ENCODE data around the gene PCGF3. TPM values are rescaled to one million over a fixed set of nuclear protein-coding genes. Genes with fewer than 3 reads are reported as not detected.
"Not testable (repeated sequence)": the region's sequence is repeated elsewhere in the genome, so short reads cannot be mapped to it uniquely, and the experiment has no call there.

The PCGF3 gene
- total RNA-seq, 1 donor from 2014 or later = 23.0 TPM

DNA sequence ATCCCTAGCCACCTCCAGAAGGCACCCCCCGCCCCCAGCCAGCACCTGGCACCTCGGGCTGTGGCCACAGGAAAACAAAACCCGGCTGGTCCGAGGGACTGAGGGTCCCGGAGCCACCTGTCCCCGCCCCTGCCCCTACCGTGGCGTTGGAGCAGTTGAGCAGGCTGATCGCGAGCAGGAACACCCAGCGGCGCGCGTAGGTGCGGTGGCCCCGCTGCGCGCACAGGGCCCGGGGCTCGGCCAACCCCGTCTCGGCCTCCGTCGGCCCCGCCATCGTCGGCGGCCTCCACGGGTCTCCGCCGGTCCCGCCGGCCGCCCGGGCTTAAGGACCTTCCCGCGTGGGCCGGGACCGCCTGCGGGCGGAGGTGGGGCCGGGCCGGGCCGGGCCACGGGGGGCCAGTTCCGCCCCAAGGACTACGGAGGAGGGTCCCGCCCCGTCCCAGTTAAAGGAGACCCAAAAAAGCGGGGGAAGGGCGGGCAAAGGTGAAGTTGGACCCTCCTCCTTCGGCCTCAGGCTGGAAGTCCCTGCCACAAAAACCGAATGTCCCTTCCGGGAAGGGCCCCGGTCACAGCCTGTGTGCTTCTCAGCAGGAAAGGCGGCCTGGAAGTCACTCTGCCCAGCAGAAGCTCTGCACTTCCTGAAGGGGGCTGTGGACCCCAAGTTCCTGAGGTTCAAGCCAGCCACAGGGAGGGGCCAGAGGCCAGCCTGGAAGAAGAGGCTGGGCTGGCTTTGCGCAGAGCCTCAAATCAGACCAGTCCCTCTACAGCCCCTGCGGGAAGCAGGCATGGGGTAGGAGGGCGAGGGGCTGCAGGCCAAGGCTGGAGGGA is 16.6 kb upstream of the PCGF3 start, which contains the start of gene SLC49A3:
TSS of gene SLC49A3 (minus strand) at position 298 of the 828 bp plus-strand sequence. CDS start at position 274, 24 bp downstream.
- Histone ChIP-seq H3K4me1 (ENCODE audit: control insufficient read depth in 3 of 3, insufficient read depth in 3 of 3, low read length in 3 of 3) (peaks cover 27 to 31% (median 31%) of the 10 kb centered on the region in 3 donors), H3K36me3 (ENCODE audit: control insufficient read depth in 3 of 3, insufficient read depth in 3 of 3, low read length in 3 of 3) (no peaks in the 10 kb centered on the region), H3K4me3 (ENCODE audit: low read length in 3 of 3) (peak within 1 kb of the TSS; percentile 67 to 79 (median 69)), H3K9ac (ENCODE audit: low read depth in 1 of 3, low read length in 3 of 3) (peak within 1 kb of the TSS; percentile 61 to 85 (median 79)), H3K27ac (ENCODE audit: low read depth, low read length) (peak within 1 kb of the TSS; percentile 85), H3K9me3 (ENCODE audit: control insufficient read depth in 3 of 3, low read length in 3 of 3) (no peaks in the 10 kb centered on the region), H3K27me3 (ENCODE audit: control insufficient read depth in 3 of 3, insufficient read depth in 3 of 3, low read length in 3 of 3) (peaks cover 4 to 7% (median 5%) of the 10 kb centered on the region in 3 donors)

DNA sequence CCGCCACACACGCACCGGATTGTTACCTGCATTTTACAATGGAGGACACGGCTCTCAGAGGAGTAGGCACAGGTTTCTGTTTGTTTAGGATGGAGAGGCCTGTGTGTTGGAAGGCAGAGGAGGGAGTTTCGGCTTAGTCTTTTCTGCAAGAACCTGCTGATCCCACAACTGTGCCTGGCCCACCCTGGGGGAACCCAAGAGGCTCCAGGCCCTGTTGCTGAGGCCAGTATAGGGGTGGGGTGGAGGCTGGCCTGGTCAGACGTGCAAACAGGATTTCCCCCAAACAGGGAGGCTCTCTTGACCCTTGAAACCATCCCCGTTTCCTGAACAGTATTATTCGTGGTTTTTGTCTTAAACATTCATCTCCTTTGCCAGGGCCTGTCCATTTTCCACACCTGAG is 15.9 kb upstream of the PCGF3 start:
- Histone ChIP-seq H3K27me3 (ENCODE audit: control insufficient read depth in 3 of 3, insufficient read depth in 3 of 3, low read length in 3 of 3) (peaks cover 4 to 7% (median 5%) of the 10 kb centered on the region in 3 donors), H3K9ac (ENCODE audit: low read depth in 1 of 3, low read length in 3 of 3) (peak overlapping the region; percentile 59 to 85 (median 69)), H3K4me1 (ENCODE audit: control insufficient read depth in 3 of 3, insufficient read depth in 3 of 3, low read length in 3 of 3) (peaks cover 25 to 30% (median 28%) of the 10 kb centered on the region in 3 donors), H3K9me3 (ENCODE audit: control insufficient read depth in 3 of 3, low read length in 3 of 3) (no peaks in the 10 kb centered on the region), H3K27ac (ENCODE audit: low read depth, low read length) (peak overlapping the region; percentile 85), H3K4me3 (ENCODE audit: low read length in 3 of 3) (peak overlapping the region; percentile 43 to 79 (median 69)), H3K36me3 (ENCODE audit: control insufficient read depth in 3 of 3, insufficient read depth in 3 of 3, low read length in 3 of 3) (no peaks in the 10 kb centered on the region)

DNA sequence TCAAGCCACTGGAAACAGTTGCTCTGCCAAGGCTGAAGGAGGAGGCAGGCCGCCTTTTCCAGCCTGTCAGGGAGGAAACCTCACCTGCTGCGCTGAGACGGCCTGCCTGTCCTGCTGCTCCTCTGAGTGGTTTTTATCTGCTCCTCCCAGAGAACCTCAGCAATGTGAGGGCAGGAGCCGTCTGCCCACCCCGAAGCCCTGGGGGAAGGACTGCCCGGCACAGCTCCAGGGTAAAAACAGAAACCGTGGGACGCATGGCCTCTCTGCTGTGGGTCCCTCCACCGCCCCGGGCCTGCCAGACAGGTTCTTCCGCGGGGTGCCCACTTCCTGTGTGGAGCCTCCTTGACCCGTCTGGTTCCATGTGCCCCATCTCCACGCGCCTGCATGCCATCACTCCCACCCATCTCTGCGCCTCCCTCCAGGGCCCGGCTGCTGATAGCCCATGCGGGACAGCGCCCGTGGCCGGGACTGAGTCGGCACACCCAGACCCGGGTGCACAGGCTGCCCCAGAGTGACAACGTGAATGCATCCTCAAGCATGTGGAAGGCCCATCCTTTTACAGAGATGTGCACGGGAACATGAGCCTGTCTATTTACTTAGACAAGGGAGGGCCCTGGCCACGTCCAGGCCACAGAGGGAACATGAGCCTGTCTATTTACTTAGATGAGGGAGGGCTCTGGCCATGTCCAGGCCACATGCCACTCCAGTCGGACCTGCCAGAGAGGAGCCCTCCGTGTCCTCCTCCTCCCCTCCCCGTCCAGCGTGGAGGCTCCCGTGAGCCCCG is 12.7 kb upstream of the PCGF3 start:
- peaks cover 7 to 15% (median 15%) of the 10 kb centered on the region in 3 donors for H3K27me3 ChIP-seq (ENCODE audit: control insufficient read depth in 3 of 3, insufficient read depth in 3 of 3, low read length in 3 of 3)
- no peak overlapping the region for H3K27ac ChIP-seq (ENCODE audit: low read depth, low read length)

DNA sequence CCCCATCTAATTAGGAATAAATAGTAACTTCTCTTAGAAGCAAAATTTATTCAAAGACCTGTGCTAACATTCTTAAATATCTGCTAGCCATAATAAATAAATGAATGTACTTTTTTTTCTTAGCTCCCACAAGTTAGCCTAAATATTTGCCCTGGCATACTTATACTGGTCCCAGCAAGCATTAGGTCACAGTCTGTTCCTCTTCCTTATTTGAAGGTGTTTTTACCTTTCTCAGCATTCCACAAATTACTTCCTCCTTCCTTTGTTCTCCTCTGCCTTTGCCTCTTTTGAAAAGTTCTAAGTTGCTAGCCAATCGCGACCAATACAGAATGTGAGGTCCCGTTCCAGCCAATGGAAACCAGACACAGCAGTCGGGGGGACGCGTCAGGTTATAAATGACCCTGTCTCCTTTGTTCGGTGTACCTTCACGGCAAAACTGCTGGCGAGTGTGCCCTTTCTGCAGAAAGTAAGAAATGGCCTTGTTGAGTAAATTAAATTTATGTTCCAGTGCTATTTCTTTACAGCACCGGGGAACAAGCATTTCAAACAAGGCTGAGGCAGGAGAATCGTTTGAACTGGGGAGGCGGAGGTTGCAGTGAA is 11.2 kb upstream of the PCGF3 start:
- H3K9me3 ChIP-seq (ENCODE audit: control insufficient read depth in 3 of 3, low read length in 3 of 3); H3K4me3 ChIP-seq (ENCODE audit: low read length in 3 of 3); H3K36me3 ChIP-seq (ENCODE audit: control insufficient read depth in 3 of 3, insufficient read depth in 3 of 3, low read length in 3 of 3); H3K27ac ChIP-seq (ENCODE audit: low read depth, low read length); H3K9ac ChIP-seq (ENCODE audit: low read depth in 1 of 3, low read length in 3 of 3); H3K4me1 ChIP-seq (ENCODE audit: control insufficient read depth in 3 of 3, insufficient read depth in 3 of 3, low read length in 3 of 3): not testable (repeated sequence)
- H3K27me3 ChIP-seq (ENCODE audit: control insufficient read depth in 3 of 3, insufficient read depth in 3 of 3, low read length in 3 of 3) = peaks cover 7 to 15% (median 15%) of the 10 kb centered on the region in 3 donors

More for the DNA sequence above, 12.7 kb upstream of the PCGF3 start:
- H3K9me3 ChIP-seq (ENCODE audit: control insufficient read depth in 3 of 3, low read length in 3 of 3) = no peaks in the 10 kb centered on the region
- H3K36me3 ChIP-seq (ENCODE audit: control insufficient read depth in 3 of 3, insufficient read depth in 3 of 3, low read length in 3 of 3) = no peaks in the 10 kb centered on the region
- H3K9ac ChIP-seq (ENCODE audit: low read depth in 1 of 3, low read length in 3 of 3) = no peak overlapping the region
- no peak overlapping the region for H3K4me3 ChIP-seq (ENCODE audit: low read length in 3 of 3)
- H3K4me1 ChIP-seq (ENCODE audit: control insufficient read depth in 3 of 3, insufficient read depth in 3 of 3, low read length in 3 of 3) = peaks cover 10 to 14% (median 12%) of the 10 kb centered on the region in 3 donors

DNA sequence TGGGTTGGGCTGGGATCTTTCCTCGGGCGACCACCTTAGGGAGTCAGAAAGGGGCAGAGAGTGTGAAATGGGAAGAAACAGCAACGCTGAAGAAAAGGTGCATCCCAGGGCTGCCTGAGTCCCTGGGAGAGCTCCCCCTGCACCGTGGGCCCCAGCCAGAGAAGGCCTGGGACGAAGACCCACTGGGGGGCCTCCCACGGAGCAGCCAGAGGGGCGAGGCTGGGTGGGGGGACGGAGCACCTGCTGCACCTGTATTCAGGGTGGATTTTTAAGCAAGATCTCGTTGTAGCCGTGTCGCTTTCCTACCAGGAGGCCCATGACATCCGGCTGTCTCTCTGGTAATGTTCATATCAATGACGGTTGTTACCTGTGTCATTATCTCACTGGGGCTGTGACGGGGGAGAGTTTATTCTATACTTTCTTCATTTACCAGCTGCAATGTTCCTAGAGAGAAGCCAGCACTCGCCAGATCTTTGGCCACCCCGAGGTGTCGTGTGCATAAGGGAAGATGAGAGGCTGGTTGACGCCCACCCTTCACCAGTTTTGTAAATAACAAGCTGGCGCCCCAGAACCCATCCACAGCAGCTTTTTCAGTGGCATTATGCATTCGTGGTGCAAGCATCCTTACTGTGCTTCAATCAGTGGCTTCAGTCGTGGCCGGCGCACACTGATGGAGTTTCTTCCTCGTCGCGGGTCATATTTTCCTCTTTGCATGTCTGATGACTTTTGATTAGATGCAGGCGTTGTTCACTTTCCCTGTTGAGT is 5.6 kb upstream of the PCGF3 start:
- Histone ChIP-seq H3K27me3 (ENCODE audit: control insufficient read depth in 3 of 3, insufficient read depth in 3 of 3, low read length in 3 of 3) (peaks cover 3 to 12% (median 10%) of the 10 kb centered on the region in 3 donors), H3K36me3 (ENCODE audit: control insufficient read depth in 3 of 3, insufficient read depth in 3 of 3, low read length in 3 of 3) (no peaks in the 10 kb centered on the region), H3K9ac (ENCODE audit: low read depth in 1 of 3, low read length in 3 of 3) (no peak overlapping the region), H3K27ac (ENCODE audit: low read depth, low read length) (no peak overlapping the region), H3K4me1 (ENCODE audit: control insufficient read depth in 3 of 3, insufficient read depth in 3 of 3, low read length in 3 of 3) (peaks cover under 1 to 1% (median under 1%) of the 10 kb centered on the region in 3 donors), H3K9me3 (ENCODE audit: control insufficient read depth in 3 of 3, low read length in 3 of 3) (no peaks in the 10 kb centered on the region), H3K4me3 (ENCODE audit: low read length in 3 of 3) (no peak overlapping the region)

DNA sequence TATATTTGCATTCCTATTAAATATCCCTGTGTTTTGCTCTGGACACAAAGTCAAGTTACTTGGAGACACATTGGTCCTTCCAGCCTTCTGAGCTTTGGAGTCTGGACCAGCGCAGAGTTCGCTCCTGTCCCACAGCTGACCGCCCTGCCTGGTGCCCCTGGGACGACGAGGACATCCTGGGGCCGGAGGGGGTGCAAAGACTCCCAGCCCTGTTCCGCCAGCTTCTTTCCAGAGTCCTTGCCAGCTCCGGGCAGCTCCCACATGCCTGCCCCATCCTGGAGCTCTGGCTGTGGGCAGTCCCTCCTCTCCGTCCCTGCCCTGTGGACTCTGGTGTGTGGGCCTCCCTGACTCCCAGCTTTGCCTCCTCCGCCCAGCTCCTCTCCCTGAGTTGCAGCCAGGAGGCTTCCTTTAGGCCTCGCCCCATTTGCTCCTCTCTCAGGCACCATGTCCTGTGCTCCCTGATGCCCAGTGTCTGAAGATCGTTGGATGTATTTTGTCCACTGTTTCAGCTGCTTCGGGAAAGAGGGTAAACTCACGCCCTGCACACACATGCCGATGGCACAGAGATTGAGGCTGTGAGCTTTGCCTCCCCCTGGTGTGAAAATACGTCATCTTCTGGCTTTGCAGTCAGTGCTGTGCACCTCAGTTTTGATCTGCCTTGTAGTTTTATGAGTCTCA is 4.9 kb upstream of the PCGF3 start:
- Histone ChIP-seq H3K9ac (ENCODE audit: low read depth in 1 of 3, low read length in 3 of 3) (no peak overlapping the region), H3K36me3 (ENCODE audit: control insufficient read depth in 3 of 3, insufficient read depth in 3 of 3, low read length in 3 of 3) (no peaks in the 10 kb centered on the region), H3K4me1 (ENCODE audit: control insufficient read depth in 3 of 3, insufficient read depth in 3 of 3, low read length in 3 of 3) (peaks cover 4 to 6% (median 4%) of the 10 kb centered on the region in 3 donors), H3K4me3 (ENCODE audit: low read length in 3 of 3) (no peak overlapping the region), H3K27ac (ENCODE audit: low read depth, low read length) (no peak overlapping the region), H3K9me3 (ENCODE audit: control insufficient read depth in 3 of 3, low read length in 3 of 3) (no peaks in the 10 kb centered on the region), H3K27me3 (ENCODE audit: control insufficient read depth in 3 of 3, insufficient read depth in 3 of 3, low read length in 3 of 3) (peaks cover 0 to 5% (median 5%) of the 10 kb centered on the region in 3 donors)

DNA sequence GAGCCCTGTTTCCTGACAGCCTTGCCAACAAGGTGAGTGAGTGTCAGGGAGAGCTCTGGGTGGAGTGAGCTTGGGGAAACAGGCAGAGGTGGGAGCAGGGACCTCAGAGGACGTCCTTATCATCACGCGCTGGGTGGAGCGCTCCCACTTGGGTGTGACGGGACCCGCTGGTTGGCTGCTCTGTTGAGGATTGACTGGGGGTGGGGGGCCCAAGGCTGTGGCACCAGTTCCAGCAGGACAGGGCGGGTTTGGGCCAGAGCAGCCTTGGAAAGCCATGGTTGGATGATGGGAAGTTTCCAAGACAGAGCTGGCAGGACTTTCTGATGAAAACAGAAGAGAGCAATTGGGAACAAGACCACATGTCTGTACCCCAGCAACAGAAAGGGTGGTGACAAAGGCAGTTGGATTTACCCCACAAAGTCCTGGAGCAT is 3.0 kb upstream of the PCGF3 start:
- Histone ChIP-seq H3K36me3 (ENCODE audit: control insufficient read depth in 3 of 3, insufficient read depth in 3 of 3, low read length in 3 of 3) (no peaks in the 10 kb centered on the region), H3K9ac (ENCODE audit: low read depth in 1 of 3, low read length in 3 of 3) (no peak overlapping the region), H3K27ac (ENCODE audit: low read depth, low read length) (no peak overlapping the region), H3K27me3 (ENCODE audit: control insufficient read depth in 3 of 3, insufficient read depth in 3 of 3, low read length in 3 of 3) (peaks cover 0 to 3% (median 2%) of the 10 kb centered on the region in 3 donors), H3K9me3 (ENCODE audit: control insufficient read depth in 3 of 3, low read length in 3 of 3) (no peaks in the 10 kb centered on the region), H3K4me1 (ENCODE audit: control insufficient read depth in 3 of 3, insufficient read depth in 3 of 3, low read length in 3 of 3) (peaks cover 11 to 17% (median 14%) of the 10 kb centered on the region in 3 donors), H3K4me3 (ENCODE audit: low read length in 3 of 3) (no peak overlapping the region)

DNA sequence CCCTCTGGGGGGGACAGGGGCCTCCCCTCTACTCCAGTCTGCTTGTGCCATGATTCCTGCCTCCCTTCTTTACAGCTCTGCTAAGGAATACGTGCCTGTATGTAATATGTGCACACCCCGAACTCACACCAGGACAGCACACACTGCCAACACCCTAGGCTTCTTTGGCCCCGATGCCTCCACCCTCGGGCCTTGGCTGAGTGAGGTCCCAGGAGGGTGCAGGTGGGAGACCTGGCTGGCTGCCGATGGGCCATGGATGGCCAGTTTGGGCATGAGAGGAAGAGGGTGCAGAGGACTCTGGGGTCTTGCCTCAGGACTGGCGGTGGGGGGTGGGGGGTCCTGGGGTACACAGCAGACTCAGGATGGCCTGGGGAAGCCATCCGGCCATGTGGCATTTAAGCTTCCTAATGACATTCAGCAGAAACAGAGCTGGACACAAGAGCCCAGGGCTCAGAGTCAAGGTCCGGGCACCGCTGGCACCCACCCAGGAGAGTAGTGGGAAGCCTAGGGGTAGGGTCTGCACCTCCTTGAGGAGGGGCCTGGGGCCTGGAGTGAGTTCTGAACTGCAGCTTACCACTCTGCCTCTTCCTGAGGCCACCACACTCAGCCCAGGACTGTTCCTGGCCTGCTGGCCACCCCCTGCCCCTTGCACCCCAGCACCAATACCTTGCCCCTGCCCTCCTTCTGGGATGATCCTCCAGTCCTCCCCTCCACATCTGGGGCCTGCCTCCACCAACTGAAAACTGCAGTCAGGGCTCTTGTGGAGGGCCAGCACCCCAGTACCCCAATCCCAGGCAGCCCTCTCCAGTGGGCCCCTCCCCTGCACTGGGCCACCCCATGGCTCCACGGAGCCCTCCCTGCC is 2.1 kb upstream of the PCGF3 start:
- H3K9ac ChIP-seq (ENCODE audit: low read depth in 1 of 3, low read length in 3 of 3) = no peak overlapping the region
- no peaks in the 10 kb centered on the region for H3K9me3 ChIP-seq (ENCODE audit: control insufficient read depth in 3 of 3, low read length in 3 of 3)
- H3K4me1 ChIP-seq (ENCODE audit: control insufficient read depth in 3 of 3, insufficient read depth in 3 of 3, low read length in 3 of 3) = peaks cover 18 to 24% (median 19%) of the 10 kb centered on the region in 3 donors
- no peak overlapping the region for H3K27ac ChIP-seq (ENCODE audit: low read depth, low read length)
- H3K36me3 ChIP-seq (ENCODE audit: control insufficient read depth in 3 of 3, insufficient read depth in 3 of 3, low read length in 3 of 3) = no peaks in the 10 kb centered on the region
- peaks cover 0 to 3% (median 2%) of the 10 kb centered on the region in 3 donors for H3K27me3 ChIP-seq (ENCODE audit: control insufficient read depth in 3 of 3, insufficient read depth in 3 of 3, low read length in 3 of 3)
- no peak overlapping the region for H3K4me3 ChIP-seq (ENCODE audit: low read length in 3 of 3)
